Stimulated activated CD4-positive, alpha-beta T cell treated with anti-CD3 and anti-CD28 coated beads, TNF-alpha, amount 100 ng/mL, for 48 hours (primary cell): Measurements from ENCODE around the gene MRPS17.
"Not testable (repeated sequence)": the region's sequence is repeated elsewhere in the genome, so short reads cannot be mapped to it uniquely, and the experiment has no call there.

Experiments
- DNase-seq, 3 donors: peaks; one replicate each; pipeline ENCODE4 v3.0.0-alpha.2; 2020; ENCODE audit warnings: low read depth in 3 of 3

MRPS17 gene

GRCh38 chr7:55951637-55952351 is at the start of gene MRPS17:
Gene MRPS17, plus strand, starts transcription at chr7:55951877. Its CDS starts 1,319 bp downstream, at chr7:55953196.
- DNase-seq, result peak; percentile 81 to 89 (median 86)

- no peak for DNase-seq
Measured at GRCh38 chr7:55903985-55904759, 47.5 kb upstream of the MRPS17 start.

- no peak for DNase-seq
Measured at GRCh38 chr7:55912748-55913158, 38.9 kb upstream of the MRPS17 start.

GRCh38 chr7:55917771-55918170 is 33.9 kb upstream of the MRPS17 start:
- no peak for DNase-seq

GRCh38 chr7:55928006-55928767 is 23.5 kb upstream of the MRPS17 start:
- no peak for DNase-seq

GRCh38 chr7:55931421-55932151 is 20.1 kb upstream of the MRPS17 start:
- no peak for DNase-seq

- no peak for DNase-seq
Measured at GRCh38 chr7:55939514-55940123, 12.1 kb upstream of the MRPS17 start.

GRCh38 chr7:55946545-55946944 is 5.1 kb upstream of the MRPS17 start:
- no peak for DNase-seq

- DNase-seq, result not testable (repeated sequence)
Measured at GRCh38 chr7:55952352-55952671, 635 bp downstream of the MRPS17 start.

- no peak for DNase-seq
Measured at GRCh38 chr7:55953707-55954475, 2.2 kb downstream of the MRPS17 start.

GRCh38 chr7:55957190-55957589 is 5.5 kb downstream of the MRPS17 start:
- DNase-seq, result no peak

- DNase-seq, result no peak
Measured at GRCh38 chr7:55962014-55962413, 10.3 kb downstream of the MRPS17 start.

- no peak for DNase-seq
Measured at GRCh38 chr7:55963584-55964168, 12.0 kb downstream of the MRPS17 start.

GRCh38 chr7:55964261-55965099 is 12.8 kb downstream of the MRPS17 start, which contains the start of gene NIPSNAP2:
Gene NIPSNAP2, plus strand, starts transcription at chr7:55964585. Its CDS starts 25 bp downstream, at chr7:55964610.
- DNase-seq, result peak; percentile 32 to 57 (median 38)

- DNase-seq, result no peak
Measured at GRCh38 chr7:55965100-55965470, 13.4 kb downstream of the MRPS17 start.

GRCh38 chr7:55965805-55966421 is 14.2 kb downstream of the MRPS17 start:
- DNase-seq, result no peak

- DNase-seq, result no peak
Measured at GRCh38 chr7:55966851-55967250, 15.2 kb downstream of the MRPS17 start.

- no peak for DNase-seq
Measured at GRCh38 chr7:55969391-55969790, 17.7 kb downstream of the MRPS17 start.

- no peak for DNase-seq
Measured at GRCh38 chr7:55970561-55970960, 18.9 kb downstream of the MRPS17 start.
